ENCODE data around the gene GALNT6.

GALNT6 gene

DNA sequence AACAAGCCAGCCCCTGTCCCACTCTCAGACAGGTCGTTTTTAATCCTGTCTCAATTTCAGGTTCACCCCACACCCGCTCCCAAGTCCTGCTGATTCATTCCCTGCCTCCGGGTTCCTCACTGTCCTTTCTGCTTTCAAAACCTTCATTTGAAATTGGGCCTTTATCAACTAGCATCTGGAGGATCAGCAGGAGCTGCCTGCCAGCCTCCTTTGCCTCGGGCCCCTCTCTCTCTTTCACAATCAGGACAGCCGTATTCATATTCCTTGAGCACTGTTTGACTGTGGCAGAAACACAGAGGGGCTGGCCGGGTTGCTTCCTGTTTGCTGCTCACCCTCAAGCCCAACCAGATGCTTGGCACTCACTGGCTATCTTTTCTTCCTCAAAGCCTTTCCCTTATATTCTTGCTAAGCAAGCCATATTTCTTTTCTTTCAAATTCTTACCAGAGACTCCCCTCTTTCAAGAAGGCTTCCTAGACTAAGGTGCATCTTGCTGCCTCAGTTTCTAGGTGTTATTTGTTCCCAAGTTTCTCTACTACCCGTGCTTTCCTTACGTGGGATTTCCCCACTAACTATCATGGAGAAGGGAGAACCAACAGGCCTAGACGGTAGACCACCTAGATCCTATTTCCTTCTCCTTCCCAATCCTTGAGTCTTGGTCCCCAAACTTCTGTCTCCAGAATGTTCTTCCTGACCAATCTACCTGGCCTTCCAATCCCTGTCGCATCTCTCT, 3.0 kb downstream of the GALNT6 start:
- Histone ChIP-seq H3K4me3 (ENCODE audit: low read length) (no peak overlapping the region), H3K9me2 (replicated peaks; ENCODE audit: control insufficient read depth, low read length) (no peaks in the 10 kb centered on the region), H3K9me3 (ENCODE audit: control insufficient read depth, insufficient read depth, low read length) (no peaks in the 10 kb centered on the region), H3K4me1 (ENCODE audit: control insufficient read depth, low read length) (peaks cover 14% of the 10 kb centered on the region), H3K4me2 (ENCODE audit: low read length) (no peak overlapping the region), H3K79me2 (ENCODE audit: control insufficient read depth, low read length) (no peaks in the 10 kb centered on the region), H4K20me1 (ENCODE audit: control insufficient read depth, insufficient read depth, low read depth, low read length) (peaks cover 14% of the 10 kb centered on the region), H3K27me3 (ENCODE audit: control insufficient read depth, low read length) (peaks cover 88% of the 10 kb centered on the region), H3K36me3 (ENCODE audit: control insufficient read depth, low read length) (no peaks in the 10 kb centered on the region), H3K27ac (ENCODE audit: low read depth, low read length) (no peak overlapping the region), H3F3A (ENCODE audit: control insufficient read depth, insufficient read depth) (no peaks in the 10 kb centered on the region)
- no peak for TF ChIP-seq EZH2phosphoT487 (IDR thresholded peaks at IDR 0.05; ENCODE audit: borderline replicate concordance, low read length)
- TF ChIP-seq, protein P1, sequence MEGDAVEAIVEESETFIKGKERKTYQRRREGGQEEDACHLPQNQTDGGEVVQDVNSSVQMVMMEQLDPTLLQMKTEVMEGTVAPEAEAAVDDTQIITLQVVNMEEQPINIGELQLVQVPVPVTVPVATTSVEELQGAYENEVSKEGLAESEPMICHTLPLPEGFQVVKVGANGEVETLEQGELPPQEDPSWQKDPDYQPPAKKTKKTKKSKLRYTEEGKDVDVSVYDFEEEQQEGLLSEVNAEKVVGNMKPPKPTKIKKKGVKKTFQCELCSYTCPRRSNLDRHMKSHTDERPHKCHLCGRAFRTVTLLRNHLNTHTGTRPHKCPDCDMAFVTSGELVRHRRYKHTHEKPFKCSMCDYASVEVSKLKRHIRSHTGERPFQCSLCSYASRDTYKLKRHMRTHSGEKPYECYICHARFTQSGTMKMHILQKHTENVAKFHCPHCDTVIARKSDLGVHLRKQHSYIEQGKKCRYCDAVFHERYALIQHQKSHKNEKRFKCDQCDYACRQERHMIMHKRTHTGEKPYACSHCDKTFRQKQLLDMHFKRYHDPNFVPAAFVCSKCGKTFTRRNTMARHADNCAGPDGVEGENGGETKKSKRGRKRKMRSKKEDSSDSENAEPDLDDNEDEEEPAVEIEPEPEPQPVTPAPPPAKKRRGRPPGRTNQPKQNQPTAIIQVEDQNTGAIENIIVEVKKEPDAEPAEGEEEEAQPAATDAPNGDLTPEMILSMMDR (IDR thresholded peaks at IDR 0.05; ENCODE audit: low read depth, low read length, poor library complexity, severe bottlenecking): no peak

DNA sequence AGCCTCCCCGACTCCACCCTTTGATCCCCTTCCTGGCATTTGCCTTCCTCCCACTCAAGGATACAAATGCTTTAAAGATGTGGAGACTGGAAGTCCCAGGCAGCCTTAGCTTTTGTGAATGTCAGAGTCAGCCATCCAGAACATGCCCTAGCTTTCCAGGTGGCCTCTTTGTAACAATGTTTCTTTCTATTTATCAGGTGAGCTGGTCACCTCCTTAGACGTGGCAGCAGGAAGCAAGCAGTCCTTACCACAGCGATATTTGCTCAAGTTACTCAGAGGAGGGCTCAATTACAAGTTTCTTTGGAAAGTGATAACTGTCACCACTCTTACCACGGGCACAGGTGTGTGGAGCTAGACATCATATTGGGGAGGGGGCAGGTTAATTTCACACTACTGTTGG, 4.9 kb downstream of the GALNT6 start:
- Histone ChIP-seq H3K27me3 (ENCODE audit: control insufficient read depth, low read length) (peaks cover 89% of the 10 kb centered on the region), H3F3A (ENCODE audit: control insufficient read depth, insufficient read depth) (no peaks in the 10 kb centered on the region), H3K27ac (ENCODE audit: low read depth, low read length) (no peak overlapping the region), H3K9me2 (replicated peaks; ENCODE audit: control insufficient read depth, low read length) (no peaks in the 10 kb centered on the region), H4K20me1 (ENCODE audit: control insufficient read depth, insufficient read depth, low read depth, low read length) (peaks cover 12% of the 10 kb centered on the region; the same call in 1 of the 2 replicates), H3K4me1 (ENCODE audit: control insufficient read depth, low read length) (peaks cover 8% of the 10 kb centered on the region), H3K4me2 (ENCODE audit: low read length) (no peak overlapping the region), H3K36me3 (ENCODE audit: control insufficient read depth, low read length) (no peaks in the 10 kb centered on the region), H3K79me2 (ENCODE audit: control insufficient read depth, low read length) (no peaks in the 10 kb centered on the region), H3K9me3 (ENCODE audit: control insufficient read depth, insufficient read depth, low read length) (no peaks in the 10 kb centered on the region), H3K4me3 (ENCODE audit: low read length) (no peak overlapping the region)
- TF ChIP-seq, protein P1 (IDR thresholded peaks at IDR 0.05; ENCODE audit: low read depth, low read length, poor library complexity, severe bottlenecking): no peak
- no peak for TF ChIP-seq EZH2phosphoT487 (IDR thresholded peaks at IDR 0.05; ENCODE audit: borderline replicate concordance, low read length)

DNA sequence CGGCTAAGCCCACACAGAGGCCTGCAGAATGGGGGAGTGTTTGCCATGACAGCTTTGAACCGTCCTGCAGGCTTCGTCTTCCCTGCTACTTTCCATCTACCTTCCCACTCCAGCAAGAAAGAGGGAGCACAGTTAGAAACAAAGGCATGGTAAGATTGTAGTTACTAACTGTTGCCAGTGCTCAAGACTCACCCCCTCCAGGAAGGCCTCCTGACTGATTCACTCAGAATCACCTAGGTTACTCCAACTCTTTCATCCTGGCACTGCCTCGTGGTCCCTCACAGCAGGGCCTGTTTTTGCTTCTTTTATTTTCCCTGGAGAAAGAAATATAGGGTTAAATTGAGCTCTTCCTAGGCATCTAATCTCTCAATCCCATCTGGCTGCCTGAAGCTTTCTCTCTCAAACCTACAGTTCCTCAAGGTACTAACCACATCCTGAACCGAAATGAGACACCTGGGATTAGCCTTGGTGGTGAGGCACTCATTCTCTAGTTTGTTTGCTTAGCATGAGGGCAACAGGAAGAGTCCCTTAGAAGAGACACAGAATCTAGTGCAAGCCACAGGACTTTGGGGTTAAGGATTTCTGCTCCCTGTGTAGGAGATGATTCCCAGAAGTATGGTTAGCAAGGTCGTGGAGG, 7.8 kb downstream of the GALNT6 start:
- Histone ChIP-seq H3K36me3 (ENCODE audit: control insufficient read depth, low read length) (no peaks in the 10 kb centered on the region), H3K4me1 (ENCODE audit: control insufficient read depth, low read length) (no peaks in the 10 kb centered on the region), H3K27me3 (ENCODE audit: control insufficient read depth, low read length) (peaks cover 88% of the 10 kb centered on the region), H3K4me3 (ENCODE audit: low read length) (no peak overlapping the region), H3K9me2 (replicated peaks; ENCODE audit: control insufficient read depth, low read length) (no peaks in the 10 kb centered on the region), H3K9me3 (ENCODE audit: control insufficient read depth, insufficient read depth, low read length) (no peaks in the 10 kb centered on the region), H3K27ac (ENCODE audit: low read depth, low read length) (no peak overlapping the region), H3F3A (ENCODE audit: control insufficient read depth, insufficient read depth) (no peaks in the 10 kb centered on the region), H4K20me1 (ENCODE audit: control insufficient read depth, insufficient read depth, low read depth, low read length) (peaks cover 12% of the 10 kb centered on the region), H3K79me2 (ENCODE audit: control insufficient read depth, low read length) (no peaks in the 10 kb centered on the region), H3K4me2 (ENCODE audit: low read length) (no peak overlapping the region)
- TF ChIP-seq, protein P1 (IDR thresholded peaks at IDR 0.05; ENCODE audit: low read depth, low read length, poor library complexity, severe bottlenecking): no peak
- TF ChIP-seq EZH2phosphoT487 (IDR thresholded peaks at IDR 0.05; ENCODE audit: borderline replicate concordance, low read length): no peak

Measured in DOHH2 (cell line).